HEK293 (cell line): ENCODE data around the gene SH3TC1.

Experiments used
- CTCF ChIA-PET: fragments of 350-600 bp; formaldehyde crosslinking; extraction: SDS; loops from one replicate; lab custom pipeline; 2021; ENCODE audit warnings: antibody characterized with exemption; lab: Yijun Ruan, JAX
- POLR2A ChIA-PET: fragments of 300-600 bp; formaldehyde crosslinking; extraction: SDS; loops from one replicate; lab custom pipeline; 2020; ENCODE audit warnings: antibody characterized with exemption, inconsistent platforms; lab: Yijun Ruan, JAX
- H3K27ac ChIP-seq: fragments of 200-500 bp; sonication (Bioruptor generic); 2 replicates; pipeline ENCODE4 v1.5.1; 2014; ENCODE audit warnings: low read depth, low read length, control low read depth, inconsistent platforms; ENCODE audit errors: extremely low read depth
- H3K36me3 ChIP-seq, 2 experiments: fragments of 200-500 bp in 1 of 2; sonication (Bioruptor generic) in 1 of 2; 1 replicate in 1 of 2; 2 replicates in 1 of 2; pipeline ENCODE4 v1.5.1; 2014 to 2017; ENCODE audit warnings: inconsistent platforms in 2 of 2, low read length in 2 of 2; ENCODE audit not compliant: control insufficient read depth in 2 of 2, insufficient read depth in 1 of 2
- H3K4me1 ChIP-seq: fragments of 200-500 bp; sonication (Bioruptor generic); 2 replicates; pipeline ENCODE4 v1.5.1; 2014; ENCODE audit warnings: mild to moderate bottlenecking, low read length, inconsistent platforms; ENCODE audit not compliant: control insufficient read depth, insufficient read depth
- H3K4me3 ChIP-seq: 2 replicates; pipeline ENCODE4 v1.5.1; 2011; ENCODE audit warnings: low read depth, mild to moderate bottlenecking, control low read depth, low read length, moderate library complexity
- H3K9me3 ChIP-seq: fragments of 200-500 bp; sonication (Bioruptor generic); 2 replicates; pipeline ENCODE4 v1.5.1; 2014; ENCODE audit warnings: low read depth, low read length, inconsistent platforms; ENCODE audit not compliant: control insufficient read depth, insufficient read depth
- ELK4 ChIP-seq: IDR thresholded peaks from 2 replicates; pipeline ENCODE4 v1.6.1; 2011; ENCODE audit warnings: mild to moderate bottlenecking, low read depth, low read length, borderline replicate concordance
- FEZF1 ChIP-seq: fragments of 450-650 bp; formaldehyde crosslinking; IDR thresholded peaks from 2 replicates; pipeline ENCODE4 v1.5.1; 2016; ENCODE audit warnings: missing biosample characterization, missing genetic modification characterization
- GFI1B ChIP-seq: fragments of 450-650 bp; formaldehyde crosslinking; IDR thresholded peaks from 2 replicates; pipeline ENCODE4 v1.5.1; 2016; ENCODE audit warnings: missing biosample characterization, missing genetic modification characterization
- MZF1 ChIP-seq: fragments of 450-650 bp; formaldehyde crosslinking; IDR thresholded peaks from 2 replicates; pipeline ENCODE4 v1.5.1; 2017; ENCODE audit warnings: missing biosample characterization, missing genetic modification characterization, borderline replicate concordance
- PRDM2 ChIP-seq: fragments of 450-650 bp; formaldehyde crosslinking; IDR thresholded peaks from 2 replicates; pipeline ENCODE4 v1.5.1; 2016; ENCODE audit warnings: missing biosample characterization, missing genetic modification characterization, borderline replicate concordance
- RBAK ChIP-seq: fragments of 450-650 bp; formaldehyde crosslinking; IDR thresholded peaks from 2 replicates; pipeline ENCODE4 v1.5.1; 2016; ENCODE audit warnings: missing biosample characterization, missing genetic modification characterization
- SP7 ChIP-seq: fragments of 450-650 bp; formaldehyde crosslinking; IDR thresholded peaks from 2 replicates; pipeline ENCODE4 v1.5.1; 2016; ENCODE audit warnings: missing biosample characterization, missing genetic modification characterization
- ZFHX2 ChIP-seq: fragments of 450-650 bp; formaldehyde crosslinking; conservative IDR thresholded peaks from 2 replicates; pipeline ENCODE4 v1.5.1; 2016; ENCODE audit warnings: missing biosample characterization, missing genetic modification characterization
- ZFP41 ChIP-seq: fragments of 450-650 bp; formaldehyde crosslinking; IDR thresholded peaks from 2 replicates; pipeline ENCODE4 v1.5.1; 2016; ENCODE audit warnings: missing biosample characterization, missing genetic modification characterization, borderline replicate concordance
- ZNF114 ChIP-seq: fragments of 450-650 bp; formaldehyde crosslinking; IDR thresholded peaks from 2 replicates; pipeline ENCODE4 v1.5.0; 2017; ENCODE audit warnings: missing biosample characterization, missing genetic modification characterization
- ZNF157 ChIP-seq: fragments of 450-650 bp; formaldehyde crosslinking; IDR thresholded peaks from 2 replicates; pipeline ENCODE4 v1.5.1; 2016; ENCODE audit warnings: missing biosample characterization, missing genetic modification characterization
- ZNF202 ChIP-seq: fragments of 450-650 bp; formaldehyde crosslinking; IDR thresholded peaks from 2 replicates; pipeline ENCODE4 v1.5.1; 2016; ENCODE audit warnings: missing biosample characterization, missing genetic modification characterization, borderline replicate concordance
- ZNF391 ChIP-seq: fragments of 450-650 bp; formaldehyde crosslinking; IDR thresholded peaks from 2 replicates; pipeline ENCODE4 v1.5.1; 2016; ENCODE audit warnings: low read depth, missing biosample characterization, missing genetic modification characterization, borderline replicate concordance
- ZNF530 ChIP-seq: fragments of 450-650 bp; formaldehyde crosslinking; IDR thresholded peaks from 2 replicates; pipeline ENCODE4 v1.5.1; 2016; ENCODE audit warnings: low read depth, missing biosample characterization, missing genetic modification characterization
- ZNF555 ChIP-seq: fragments of 450-650 bp; formaldehyde crosslinking; conservative IDR thresholded peaks from 2 replicates; pipeline ENCODE4 v1.5.1; 2017; ENCODE audit warnings: missing biosample characterization, mild to moderate bottlenecking, missing genetic modification characterization, inconsistent platforms
- ZNF560 ChIP-seq: fragments of 450-650 bp; formaldehyde crosslinking; IDR thresholded peaks from 2 replicates; pipeline ENCODE4 v1.5.1; 2017; ENCODE audit warnings: missing biosample characterization, missing genetic modification characterization, borderline replicate concordance
- ZNF600 ChIP-seq: fragments of 450-650 bp; formaldehyde crosslinking; IDR thresholded peaks from 2 replicates; pipeline ENCODE4 v1.5.1; 2016; ENCODE audit warnings: missing biosample characterization, missing genetic modification characterization
- ZNF623 ChIP-seq: fragments of 450-650 bp; formaldehyde crosslinking; IDR thresholded peaks from 2 replicates; pipeline ENCODE4 v1.5.1; 2016; ENCODE audit warnings: missing biosample characterization, missing genetic modification characterization
- ZNF626 ChIP-seq: fragments of 450-650 bp; sonication (Bioruptor Pico); formaldehyde crosslinking; IDR thresholded peaks from 2 replicates; pipeline ENCODE4 v1.5.1; 2018; ENCODE audit warnings: missing biosample characterization, missing genetic modification characterization, inconsistent platforms

SH3TC1 gene

GRCh38 chr4:8280876-8281440 lies 81.9 kb downstream of the SH3TC1 start (continued):
- TF ChIP-seq PRDM2 (no peak), ZNF623 (tag by site-specific recombination) (no peak), ZNF626 (tag by site-specific recombination) (no peak), ZNF530 (tag by site-specific recombination) (no peak)

- H3K4me1 ChIP-seq, result no peaks in the 10 kb centered on the region
- H3K36me3 ChIP-seq, result no peaks in the 10 kb centered on the region
- ChIA-PET POLR2A (no interaction called here), CTCF (no interaction called here)
- no peak overlapping the region for H3K4me3 ChIP-seq
- H3K9me3 ChIP-seq, result no peaks in the 10 kb centered on the region
- no peak overlapping the region for H3K27ac ChIP-seq
- no peak for TF ChIP-seq ZNF157 (tag by site-specific recombination)
- no peak for TF ChIP-seq SP7 (tag by site-specific recombination)
- no peak for TF ChIP-seq ZFHX2 (tag by site-specific recombination)
- TF ChIP-seq PRDM2, result no peak
- no peak for TF ChIP-seq ZNF560 (tag by site-specific recombination)
- TF ChIP-seq GFI1B, result no peak
- TF ChIP-seq ZNF391 (tag by site-specific recombination), result no peak
These were observed 82.5 kb downstream of the SH3TC1 start for GRCh38 chr4:8281519-8282133.

- POLR2A ChIA-PET, result no interaction called here
- CTCF ChIA-PET, result no interaction called here
- no peak for TF ChIP-seq RBAK
- no peak for TF ChIP-seq ZNF114 (tag by site-specific recombination)
- no peak for TF ChIP-seq FEZF1 (tag by site-specific recombination)
- no peak for TF ChIP-seq ELK4
- no peak for TF ChIP-seq ZNF555 (tag by site-specific recombination)
- TF ChIP-seq ZNF202, result no peak
- no peak for TF ChIP-seq ZFP41 (tag by site-specific recombination)
- no peak for TF ChIP-seq ZNF600
- no peak for TF ChIP-seq MZF1 (tag by site-specific recombination)
These were observed 83.1 kb downstream of the SH3TC1 start for GRCh38 chr4:8282134-8282641.

More at GRCh38 chr4:8282134-8282641, 83.1 kb downstream of the SH3TC1 start:
- no peaks in the 10 kb centered on the region for H3K4me1 ChIP-seq
- H3K4me3 ChIP-seq, result no peak overlapping the region
- H3K9me3 ChIP-seq, result no peaks in the 10 kb centered on the region
- H3K27ac ChIP-seq, result no peak overlapping the region
- H3K36me3 ChIP-seq, result no peaks in the 10 kb centered on the region
